A673 (cell line): ENCODE measurements around the gene SCRG1. TPM values are rescaled to one million over a fixed set of nuclear protein-coding genes. Genes with fewer than 3 reads are reported as not detected.

Experiments used
- BruUV-seq: library from RNA; stranded (reverse); fragments of 400-500 nt; replicated peaks from 2 replicates; lab custom pipeline; 2021; lab: Mats Ljungman, UMichigan
- CTCF ChIA-PET: fragments of 300-600 bp; sonication (Branson Sonifier 250); formaldehyde crosslinking; loops from one replicate; lab custom pipeline; 2022; ENCODE audit warnings: antibody characterized with exemption; lab: Charles Lee
- POLR2A ChIA-PET: fragments of 300-600 bp; sonication (Branson Sonifier 250); formaldehyde crosslinking; loops from one replicate; lab custom pipeline; 2022; ENCODE audit warnings: antibody characterized with exemption; ENCODE audit not compliant: low non-redundant PET; lab: Charles Lee
- DNase-seq: peaks from one replicate; pipeline ENCODE4 v3.0.0-alpha.2; 2015; ENCODE audit warnings: low spot score
- H3K27ac ChIP-seq: fragments of 200-600 bp; sonication (generic); 2 replicates; pipeline ENCODE4 v1.5.1; 2016; ENCODE audit warnings: mixed run types, low read depth, mild to moderate bottlenecking, mixed read lengths, antibody characterized with exemption, low read length; ENCODE audit not compliant: poor library complexity, severe bottlenecking
- H3K27me3 ChIP-seq: fragments of 200-600 bp; sonication (generic); replicated peaks from 2 replicates; pipeline ENCODE4 v1.6.1; 2017; ENCODE audit warnings: mixed run types, low read depth, mild to moderate bottlenecking, mixed read lengths, antibody characterized with exemption, low read length; ENCODE audit not compliant: insufficient read depth, poor library complexity
- H3K36me3 ChIP-seq: fragments of 200-600 bp; sonication (generic); 2 replicates; pipeline ENCODE4 v1.6.1; 2016; ENCODE audit warnings: mixed run types, mild to moderate bottlenecking, mixed read lengths, antibody characterized with exemption, low read length; ENCODE audit not compliant: insufficient read depth, poor library complexity, severe bottlenecking
- H3K4me1 ChIP-seq: fragments of 200-600 bp; sonication (generic); 2 replicates; pipeline ENCODE4 v1.6.1; 2017; ENCODE audit warnings: mixed run types, mild to moderate bottlenecking, mixed read lengths, antibody characterized with exemption, low read length; ENCODE audit not compliant: insufficient read depth, poor library complexity, severe bottlenecking
- H3K4me3 ChIP-seq: fragments of 200-600 bp; sonication (generic); 2 replicates; pipeline ENCODE4 v1.5.1; 2016; ENCODE audit warnings: low read depth, mixed run types, mild to moderate bottlenecking, mixed read lengths, low read length; ENCODE audit not compliant: poor library complexity, severe bottlenecking
- H3K9me3 ChIP-seq: fragments of 200-600 bp; sonication (generic); 2 replicates; pipeline ENCODE4 v1.6.1; 2016; ENCODE audit warnings: mixed run types, low read depth, mild to moderate bottlenecking, mixed read lengths, antibody characterized with exemption, low read length; ENCODE audit not compliant: poor library complexity, severe bottlenecking
- EZH2 ChIP-seq: fragments of 200-600 bp; sonication (generic); IDR thresholded peaks from 2 replicates; pipeline ENCODE4 v1.6.1; 2017; ENCODE audit warnings: borderline replicate concordance, low read depth, mild to moderate bottlenecking, mixed read lengths, antibody characterized with exemption, low read length; ENCODE audit not compliant: poor library complexity, severe bottlenecking
- intact Hi-C: fragments of 100-400 bp; cut with micrococcal nuclease; formaldehyde crosslinking; loops from one replicate; pipeline ENCODE4 v1.10.0; 2022; ENCODE audit not compliant: unreplicated experiment
- total RNA-seq: library from RNA; stranded (reverse); gene quantifications from 2 replicates; pipeline ENCODE4 v1.2.3, GENCODE V29; 2021
- TF ChIP-seq, protein P1 (sequence below): fragments of 300-800, 200-600 bp; sonication (generic); conservative IDR thresholded peaks from 2 replicates; pipeline ENCODE4 v1.5.1; 2017; ENCODE audit warnings: low read depth, mild to moderate bottlenecking, antibody characterized with exemption, low read length, moderate library complexity, mixed read lengths

The SCRG1 gene
- total RNA-seq, 1 experiment from 2014 or later = 0.09 TPM

DNA sequence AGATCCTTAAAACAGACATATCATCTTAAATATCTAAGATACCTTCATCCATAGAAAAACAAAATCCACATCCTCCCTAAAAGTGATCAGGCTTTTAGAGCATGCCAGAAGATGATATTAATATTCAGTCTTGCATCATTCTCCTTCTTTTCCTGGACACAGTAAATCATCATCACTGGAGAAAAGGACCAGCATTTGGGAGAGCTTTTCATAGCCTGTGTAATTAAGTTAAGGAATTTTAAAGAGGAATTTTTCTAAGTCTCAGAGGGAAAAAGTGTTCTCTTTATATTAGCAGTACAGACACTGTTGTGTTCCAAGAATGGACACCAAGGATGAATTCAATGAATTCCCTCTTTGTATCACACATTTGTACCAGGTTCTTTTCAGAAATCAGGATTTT lies 696 bp downstream of the SCRG1 start:
- Histone ChIP-seq H3K27me3 (no peaks in the 10 kb centered on the region), H3K36me3 (no peaks in the 10 kb centered on the region), H3K27ac (no peak overlapping the region), H3K4me1 (peaks cover 3% of the 10 kb centered on the region), H3K4me3 (no peak overlapping the region), H3K9me3 (no peaks in the 10 kb centered on the region)
- TF ChIP-seq EZH2 = no peak
- TF ChIP-seq, protein P1, sequence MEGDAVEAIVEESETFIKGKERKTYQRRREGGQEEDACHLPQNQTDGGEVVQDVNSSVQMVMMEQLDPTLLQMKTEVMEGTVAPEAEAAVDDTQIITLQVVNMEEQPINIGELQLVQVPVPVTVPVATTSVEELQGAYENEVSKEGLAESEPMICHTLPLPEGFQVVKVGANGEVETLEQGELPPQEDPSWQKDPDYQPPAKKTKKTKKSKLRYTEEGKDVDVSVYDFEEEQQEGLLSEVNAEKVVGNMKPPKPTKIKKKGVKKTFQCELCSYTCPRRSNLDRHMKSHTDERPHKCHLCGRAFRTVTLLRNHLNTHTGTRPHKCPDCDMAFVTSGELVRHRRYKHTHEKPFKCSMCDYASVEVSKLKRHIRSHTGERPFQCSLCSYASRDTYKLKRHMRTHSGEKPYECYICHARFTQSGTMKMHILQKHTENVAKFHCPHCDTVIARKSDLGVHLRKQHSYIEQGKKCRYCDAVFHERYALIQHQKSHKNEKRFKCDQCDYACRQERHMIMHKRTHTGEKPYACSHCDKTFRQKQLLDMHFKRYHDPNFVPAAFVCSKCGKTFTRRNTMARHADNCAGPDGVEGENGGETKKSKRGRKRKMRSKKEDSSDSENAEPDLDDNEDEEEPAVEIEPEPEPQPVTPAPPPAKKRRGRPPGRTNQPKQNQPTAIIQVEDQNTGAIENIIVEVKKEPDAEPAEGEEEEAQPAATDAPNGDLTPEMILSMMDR = no peak
- BruUV-seq = no TSS peak
- ChIA-PET CTCF (no interaction called here), POLR2A (interaction anchor here (0.6 kb wide), 1 partner anchor 64 kb away, joined by 3 read pairs; the partner anchor contains the start of gene HMGB2)
- intact Hi-C loops = no loop called here
- DNase-seq = no peak

DNA sequence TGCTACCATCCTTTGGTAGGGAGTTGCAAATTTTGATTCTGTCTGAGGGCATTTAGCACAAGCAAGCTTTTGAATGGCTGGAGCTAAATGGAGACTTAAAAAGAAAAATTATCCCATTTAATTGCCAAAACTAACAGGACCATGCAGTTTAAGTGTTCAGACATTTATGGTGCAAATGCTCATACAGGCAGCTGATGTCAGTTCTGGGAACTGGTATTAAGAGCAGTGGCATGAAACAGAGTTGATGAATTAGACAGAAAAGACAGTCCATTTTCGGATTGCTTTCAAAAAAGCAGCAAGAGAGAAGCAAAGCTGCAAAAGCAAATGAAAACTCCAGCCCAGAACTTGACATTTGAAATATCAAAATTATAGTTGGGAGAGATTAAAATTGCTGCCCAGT lies 1.3 kb downstream of the SCRG1 start:
- no peak for TF ChIP-seq EZH2
- TF ChIP-seq, protein P1 = no peak
- H3K9me3 ChIP-seq = no peaks in the 10 kb centered on the region
- no peak overlapping the region for H3K27ac ChIP-seq
- H3K27me3 ChIP-seq = no peaks in the 10 kb centered on the region
- intact Hi-C loops = no loop called here
- ChIA-PET POLR2A (no interaction called here), CTCF (no interaction called here)
- H3K36me3 ChIP-seq = no peaks in the 10 kb centered on the region
- no peak overlapping the region for H3K4me3 ChIP-seq
- peaks cover 3% of the 10 kb centered on the region for H3K4me1 ChIP-seq
- DNase-seq = no peak
- BruUV-seq = no TSS peak

DNA sequence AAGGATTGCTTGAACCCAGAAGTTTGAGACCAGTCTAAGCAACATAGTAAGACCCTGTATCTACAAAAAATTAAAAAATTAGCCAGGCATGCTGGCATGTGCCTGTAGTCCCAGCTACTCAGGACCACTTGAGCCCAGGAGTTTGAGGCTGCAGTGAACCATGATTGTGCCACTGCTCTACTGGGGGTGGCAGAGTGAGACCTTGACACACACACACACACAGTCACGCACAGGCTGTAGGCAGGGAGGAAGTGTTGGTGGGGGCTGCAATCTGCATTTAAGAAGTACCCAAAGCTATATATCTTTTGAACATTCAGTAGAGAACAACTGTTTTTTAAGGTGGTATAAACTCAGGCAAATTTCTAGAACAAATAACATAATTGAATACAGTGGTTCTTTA lies 7.2 kb downstream of the SCRG1 start:
- intact Hi-C loops = no loop called here
- BruUV-seq = no TSS peak
- Histone ChIP-seq H3K4me1 (no peaks in the 10 kb centered on the region), H3K36me3 (no peaks in the 10 kb centered on the region), H3K27ac (no peak overlapping the region), H3K4me3 (no peak overlapping the region), H3K27me3 (no peaks in the 10 kb centered on the region), H3K9me3 (no peaks in the 10 kb centered on the region)
- DNase-seq = no peak
- TF ChIP-seq, protein P1 = no peak
- no peak for TF ChIP-seq EZH2
- ChIA-PET CTCF (no interaction called here), POLR2A (no interaction called here)
